HG03342 (cell line): ENCODE results near the gene GTF2IRD1.
"Not testable (repeated sequence)": the region's sequence is repeated elsewhere in the genome, so short reads cannot be mapped to it uniquely, and the experiment has no call there.

Experiments
- ATAC-seq: cut with Tn5 transposase; IDR thresholded peaks from one replicate; pipeline ENCODE4 v1.9.1; 2021; ENCODE audit warnings: mild to moderate bottlenecking, moderate library complexity; ENCODE audit not compliant: unreplicated experiment

GTF2IRD1 gene

GRCh38 chr7:74507538-74508319, 54.0 kb downstream of the GTF2IRD1 start:
- ATAC-seq, result no peak

- not testable (repeated sequence) for ATAC-seq
Measured at GRCh38 chr7:74509453-74509852, 55.7 kb downstream of the GTF2IRD1 start.

GRCh38 chr7:74511345-74511744, 57.6 kb downstream of the GTF2IRD1 start:
- ATAC-seq, result no peak

DNA sequence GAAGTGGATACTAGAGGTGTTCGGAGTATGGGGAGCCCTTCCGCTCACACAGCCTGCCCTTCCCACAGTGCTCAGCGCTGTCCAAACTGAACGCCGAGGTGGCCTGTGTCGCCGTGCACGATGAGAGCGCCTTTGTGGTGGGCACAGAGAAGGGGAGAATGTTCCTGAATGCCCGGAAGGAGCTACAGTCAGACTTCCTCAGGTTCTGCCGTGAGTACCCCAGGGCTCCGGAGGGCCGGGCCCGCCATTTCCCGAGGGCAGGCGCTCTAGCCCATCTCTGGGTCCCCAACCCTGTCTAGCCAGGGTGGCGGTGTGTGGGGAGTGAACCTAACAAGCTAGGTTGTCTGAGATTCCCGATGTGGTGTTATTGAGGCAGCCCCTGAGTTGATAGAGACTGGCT, 59.1 kb downstream of the GTF2IRD1 start:
- ATAC-seq, result no peak

GRCh38 chr7:74514131-74514591, 60.5 kb downstream of the GTF2IRD1 start:
- no peak for ATAC-seq

DNA sequence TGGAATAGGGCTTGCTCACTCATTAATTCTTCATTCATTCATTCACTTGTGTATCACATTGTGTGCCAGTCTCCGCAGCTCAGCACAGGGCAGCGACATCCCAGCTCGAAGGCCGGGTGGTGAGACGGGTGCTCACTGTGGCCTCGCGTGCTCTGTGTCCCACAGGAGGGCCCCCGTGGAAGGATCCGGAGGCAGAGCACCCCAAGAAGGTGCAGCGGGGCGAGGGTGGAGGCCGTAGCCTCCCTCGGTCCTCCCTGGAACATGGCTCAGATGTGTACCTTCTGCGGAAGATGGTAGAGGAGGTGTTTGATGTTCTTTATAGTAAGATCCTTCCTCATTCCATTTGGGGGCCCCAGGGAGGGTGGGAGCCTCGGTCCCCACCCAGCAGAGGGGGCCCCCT, 61.6 kb downstream of the GTF2IRD1 start:
- ATAC-seq, result no peak

GRCh38 chr7:74516214-74516613, 62.5 kb downstream of the GTF2IRD1 start:
- no peak for ATAC-seq

DNA sequence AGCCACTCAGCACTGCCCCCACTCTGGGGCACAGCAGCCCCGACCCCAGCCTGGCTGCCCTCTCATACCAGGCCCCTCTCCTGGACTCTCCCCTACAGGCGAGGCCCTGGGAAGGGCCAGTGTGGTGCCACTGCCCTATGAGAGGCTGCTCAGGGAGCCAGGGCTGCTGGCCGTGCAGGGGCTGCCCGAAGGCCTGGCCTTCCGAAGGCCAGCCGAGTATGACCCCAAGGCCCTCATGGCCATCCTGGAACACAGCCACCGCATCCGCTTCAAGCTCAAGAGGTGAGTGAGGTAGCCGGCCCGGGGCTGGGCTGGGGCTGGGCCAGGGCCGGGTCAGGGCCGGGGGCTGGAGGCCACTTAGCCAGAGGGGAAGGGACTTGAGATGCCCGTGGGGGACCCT, 64.3 kb downstream of the GTF2IRD1 start:
- no peak for ATAC-seq

- ATAC-seq, result no peak
Measured at GRCh38 chr7:74518654-74519053, 64.9 kb downstream of the GTF2IRD1 start.

- no peak for ATAC-seq
Measured at GRCh38 chr7:74519395-74519794, 65.7 kb downstream of the GTF2IRD1 start.

DNA sequence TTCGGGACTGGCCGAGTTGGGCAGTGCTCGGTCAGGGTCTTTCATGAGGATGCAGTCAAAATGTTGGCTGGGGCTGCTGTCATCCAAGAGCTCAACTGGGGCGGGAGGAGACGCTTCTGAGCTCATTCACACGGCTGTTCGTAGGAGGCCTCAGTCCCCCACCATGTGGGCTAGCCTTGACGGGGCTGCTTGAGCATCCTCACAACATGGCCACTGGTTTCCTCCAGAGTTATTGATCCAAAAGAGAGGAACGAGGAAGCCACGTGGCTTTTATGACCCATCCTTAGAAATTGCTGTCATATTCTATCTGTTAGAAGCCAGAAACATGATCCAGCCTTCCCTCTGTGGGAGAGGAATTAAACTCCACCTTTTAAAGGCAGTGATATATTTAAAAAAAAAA, 68.1 kb downstream of the GTF2IRD1 start:
- ATAC-seq, result no peak

GRCh38 chr7:74522281-74522905, 68.7 kb downstream of the GTF2IRD1 start:
- ATAC-seq, result no peak

GRCh38 chr7:74523015-74523414, 69.3 kb downstream of the GTF2IRD1 start:
- ATAC-seq, result no peak

DNA sequence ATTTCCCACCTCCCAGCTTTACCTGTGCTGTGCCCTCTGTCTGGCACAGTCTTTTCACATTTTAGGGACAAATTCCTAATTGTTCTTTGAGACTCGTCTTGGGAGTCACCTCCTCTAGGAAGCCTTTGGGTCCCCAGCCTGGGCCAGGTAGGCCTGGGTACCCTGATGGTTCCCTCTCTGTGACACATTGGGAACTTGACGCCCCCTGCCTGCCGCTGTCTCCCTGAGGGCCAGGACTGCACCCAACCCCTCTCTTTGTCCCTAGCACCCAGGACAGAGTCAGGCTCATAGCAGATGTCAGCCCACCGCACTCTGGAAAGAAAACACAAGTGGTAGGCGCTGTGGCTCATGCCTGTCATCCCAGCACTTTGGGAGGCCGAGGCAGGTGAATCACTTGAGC, 71.4 kb downstream of the GTF2IRD1 start:
- ATAC-seq, result no peak

DNA sequence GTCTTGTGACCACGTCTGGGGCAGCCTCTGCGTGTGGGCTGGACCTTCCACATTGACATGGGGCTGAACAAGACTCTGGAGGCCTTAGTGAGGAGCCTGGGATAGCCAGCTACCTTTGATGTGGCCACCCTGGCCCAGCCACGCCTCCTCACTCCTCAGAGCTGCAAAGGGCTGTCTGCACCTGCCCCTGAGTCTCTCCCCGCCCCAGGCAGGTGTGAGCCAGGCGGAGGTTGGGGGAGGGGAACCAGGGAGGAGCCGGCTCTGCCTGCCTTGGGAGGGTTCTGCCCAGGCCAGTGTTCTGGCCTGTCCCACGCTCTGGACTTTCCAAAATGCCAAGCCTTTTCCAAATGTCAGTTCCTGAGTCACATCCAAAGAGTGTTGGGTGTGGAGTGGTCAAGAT, 72.2 kb downstream of the GTF2IRD1 start:
- ATAC-seq, result no peak

- no peak for ATAC-seq
Measured at GRCh38 chr7:74526780-74527179, 73.1 kb downstream of the GTF2IRD1 start.

- ATAC-seq, result no peak
Measured at GRCh38 chr7:74527842-74528241, 74.1 kb downstream of the GTF2IRD1 start.

DNA sequence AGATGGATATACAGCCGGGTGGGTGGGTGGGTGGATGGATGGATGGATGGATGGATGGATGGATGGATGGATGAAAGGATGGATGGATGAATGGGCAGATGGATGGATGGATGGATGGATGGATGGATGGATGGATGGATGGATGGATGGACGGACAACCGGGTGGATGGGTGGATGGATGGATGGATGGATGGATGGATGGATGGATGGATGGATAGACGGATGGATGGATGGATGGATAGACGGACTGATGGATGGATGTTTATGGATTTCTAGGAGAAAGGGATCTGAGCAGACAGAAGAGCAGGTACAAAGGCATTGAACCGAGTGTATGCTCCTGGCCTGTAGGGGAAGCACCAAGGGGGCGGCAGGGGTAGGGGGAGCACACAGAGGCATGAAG, 75.1 kb downstream of the GTF2IRD1 start:
- not testable (repeated sequence) for ATAC-seq

- ATAC-seq, result no peak
Measured at GRCh38 chr7:74535951-74536356, 82.2 kb downstream of the GTF2IRD1 start.

GRCh38 chr7:74541937-74542336, 88.2 kb downstream of the GTF2IRD1 start:
- ATAC-seq, result not testable (repeated sequence)

- ATAC-seq, result no peak
Measured at GRCh38 chr7:74542558-74543117, 88.9 kb downstream of the GTF2IRD1 start.
